Sigmoid colon (tissue), 4 donors: ENCODE data around the gene LEPROT.

Experiments
- EP300 ChIP-seq, 4 donors: sonication (generic); formaldehyde crosslinking; IDR thresholded peaks; one replicate each; pipeline ENCODE4 v1.6.1; 2017; ENCODE audit warnings: antibody characterized with exemption in 4 of 4
- POLR2A ChIP-seq, 2 donors: fragments of 450-650 bp; IDR thresholded peaks; one replicate each; pipeline ENCODE4 v1.6.1; 2016; ENCODE audit warnings: antibody characterized with exemption in 2 of 2, mild to moderate bottlenecking in 2 of 2, moderate library complexity in 2 of 2
- POLR2AphosphoS5 ChIP-seq, 4 donors: sonication (generic); formaldehyde crosslinking; IDR thresholded peaks; one replicate each; pipeline ENCODE4 v1.6.1; 2017; ENCODE audit warnings: antibody characterized with exemption in 4 of 4
- TF ChIP-seq, protein P1 (sequence below), 4 experiments: fragments of 450-650 bp in 3 of 4; fragments of 200-600 bp in 1 of 4; IDR thresholded peaks; one replicate each; pipeline ENCODE4 v1.5.1; 2016 to 2019; ENCODE audit warnings: antibody characterized with exemption in 4 of 4, mild to moderate bottlenecking in 3 of 4, moderate library complexity in 2 of 4

- TF ChIP-seq, protein P1, sequence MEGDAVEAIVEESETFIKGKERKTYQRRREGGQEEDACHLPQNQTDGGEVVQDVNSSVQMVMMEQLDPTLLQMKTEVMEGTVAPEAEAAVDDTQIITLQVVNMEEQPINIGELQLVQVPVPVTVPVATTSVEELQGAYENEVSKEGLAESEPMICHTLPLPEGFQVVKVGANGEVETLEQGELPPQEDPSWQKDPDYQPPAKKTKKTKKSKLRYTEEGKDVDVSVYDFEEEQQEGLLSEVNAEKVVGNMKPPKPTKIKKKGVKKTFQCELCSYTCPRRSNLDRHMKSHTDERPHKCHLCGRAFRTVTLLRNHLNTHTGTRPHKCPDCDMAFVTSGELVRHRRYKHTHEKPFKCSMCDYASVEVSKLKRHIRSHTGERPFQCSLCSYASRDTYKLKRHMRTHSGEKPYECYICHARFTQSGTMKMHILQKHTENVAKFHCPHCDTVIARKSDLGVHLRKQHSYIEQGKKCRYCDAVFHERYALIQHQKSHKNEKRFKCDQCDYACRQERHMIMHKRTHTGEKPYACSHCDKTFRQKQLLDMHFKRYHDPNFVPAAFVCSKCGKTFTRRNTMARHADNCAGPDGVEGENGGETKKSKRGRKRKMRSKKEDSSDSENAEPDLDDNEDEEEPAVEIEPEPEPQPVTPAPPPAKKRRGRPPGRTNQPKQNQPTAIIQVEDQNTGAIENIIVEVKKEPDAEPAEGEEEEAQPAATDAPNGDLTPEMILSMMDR (IDR thresholded peaks at IDR 0.05), result no peak
- TF ChIP-seq EP300 (IDR thresholded peaks at IDR 0.05) (no peak), POLR2A (IDR thresholded peaks at IDR 0.05) (no peak), POLR2AphosphoS5 (IDR thresholded peaks at IDR 0.05) (no peak)
Observed at GRCh38 chr1:65393347-65393746, 27.1 kb upstream of the LEPROT start.
